Measurements from ENCODE around the gene RBM14. TPM values are rescaled to one million over a fixed set of nuclear protein-coding genes. Genes with fewer than 3 reads are reported as not detected.

Gene RBM14
- polyA plus RNA-seq, 1 donor (not counting 4 experiments of a cell fraction or from before 2014, with no cell fraction given) = 16.6 TPM

GRCh38 chr11:66663741-66664296 is 47.4 kb downstream of the RBM14 start:
- H3K79me2 ChIP-seq (ENCODE audit: control insufficient read depth, insufficient read depth, low read length) = peaks cover 7% of the 10 kb centered on the region
- H3K9ac ChIP-seq (ENCODE audit: control insufficient read depth, extremely low read depth, insufficient read depth, low read length) = no peak overlapping the region
- no peaks in the 10 kb centered on the region for H3K4me1 ChIP-seq (ENCODE audit: control insufficient read depth, extremely low read depth, insufficient read depth, low read length)
- DNase-seq (ENCODE audit: low read depth, low spot score) (no peak), FAIRE-seq (no peak)
- no peaks in the 10 kb centered on the region for H3K9me3 ChIP-seq (ENCODE audit: control insufficient read depth, low read depth, low read length)
- no peak overlapping the region for H3K4me2 ChIP-seq (ENCODE audit: control insufficient read depth, extremely low read depth, insufficient read depth, low read depth, low read length)
- dilution Hi-C loops (cut with MboI; ENCODE audit: extremely low pct_ligation_motif_present, low sequenced_read_pairs) = no loop called here
- peaks cover 2% of the 10 kb centered on the region for H3K9me1 ChIP-seq (ENCODE audit: control insufficient read depth, extremely low read depth, insufficient read depth, low read length)
- no peak overlapping the region for H2AFZ ChIP-seq (ENCODE audit: control insufficient read depth, low read length)
- no peak overlapping the region for H3K4me3 ChIP-seq (ENCODE audit: control insufficient read depth in 2 of 3, extremely low read depth in 1 of 3, insufficient read depth in 2 of 3, low read depth in 1 of 3, low read length in 3 of 3)
- H3K27me3 ChIP-seq (ENCODE audit: control insufficient read depth, extremely low read depth, insufficient read depth, low read length) = no peaks in the 10 kb centered on the region
- no peak for TF ChIP-seq CTCF (optimal IDR thresholded peaks at IDR 0.05 in 1 of 3, IDR thresholded peaks at IDR 0.05 in 1 of 3, conservative IDR thresholded peaks at IDR 0.05 in 1 of 3; ENCODE audit: extremely low read depth in 1 of 3, insufficient read depth in 2 of 3, low read length in 3 of 3)
- TF ChIP-seq EZH2 (IDR thresholded peaks at IDR 0.05; ENCODE audit: low read length) = no peak
- peaks cover 10 to 20% of the 10 kb centered on the region in 2 experiments for H3K36me3 ChIP-seq (ENCODE audit: control insufficient read depth in 2 of 2, extremely low read depth in 1 of 2, insufficient read depth in 2 of 2, low read length in 2 of 2)
- H4K20me1 ChIP-seq (ENCODE audit: control insufficient read depth, extremely low read depth, insufficient read depth, low read length) = peaks cover 3% of the 10 kb centered on the region
- H3K27ac ChIP-seq (ENCODE audit: control insufficient read depth, insufficient read depth, low read length) = no peak overlapping the region

- no peak overlapping the region for H3K27ac ChIP-seq (ENCODE audit: control insufficient read depth, insufficient read depth, low read length)
- peaks cover 3% of the 10 kb centered on the region for H4K20me1 ChIP-seq (ENCODE audit: control insufficient read depth, extremely low read depth, insufficient read depth, low read length)
- DNase-seq (ENCODE audit: low read depth, low spot score) = no peak
- H3K4me3 ChIP-seq (ENCODE audit: control insufficient read depth in 2 of 3, extremely low read depth in 1 of 3, insufficient read depth in 2 of 3, low read depth in 1 of 3, low read length in 3 of 3) = no peak overlapping the region
- peaks cover 6% of the 10 kb centered on the region for H3K79me2 ChIP-seq (ENCODE audit: control insufficient read depth, insufficient read depth, low read length)
- H3K9me3 ChIP-seq (ENCODE audit: control insufficient read depth, low read depth, low read length) = no peaks in the 10 kb centered on the region
- no peak overlapping the region for H3K9ac ChIP-seq (ENCODE audit: control insufficient read depth, extremely low read depth, insufficient read depth, low read length)
- peaks cover 9 to 19% of the 10 kb centered on the region in 2 experiments for H3K36me3 ChIP-seq (ENCODE audit: control insufficient read depth in 2 of 2, extremely low read depth in 1 of 2, insufficient read depth in 2 of 2, low read length in 2 of 2)
- H3K9me1 ChIP-seq (ENCODE audit: control insufficient read depth, extremely low read depth, insufficient read depth, low read length) = no peaks in the 10 kb centered on the region
- H3K4me2 ChIP-seq (ENCODE audit: control insufficient read depth, extremely low read depth, insufficient read depth, low read depth, low read length) = no peak overlapping the region
- H2AFZ ChIP-seq (ENCODE audit: control insufficient read depth, low read length) = no peak overlapping the region
- TF ChIP-seq CTCF (optimal IDR thresholded peaks at IDR 0.05 in 1 of 3, IDR thresholded peaks at IDR 0.05 in 1 of 3, conservative IDR thresholded peaks at IDR 0.05 in 1 of 3; ENCODE audit: extremely low read depth in 1 of 3, insufficient read depth in 2 of 3, low read length in 3 of 3) (no peak), EZH2 (IDR thresholded peaks at IDR 0.05; ENCODE audit: low read length) (no peak)
- no peak for FAIRE-seq
- dilution Hi-C loops (cut with MboI; ENCODE audit: extremely low pct_ligation_motif_present, low sequenced_read_pairs) = no loop called here
- H3K27me3 ChIP-seq (ENCODE audit: control insufficient read depth, extremely low read depth, insufficient read depth, low read length) = no peaks in the 10 kb centered on the region
- no peaks in the 10 kb centered on the region for H3K4me1 ChIP-seq (ENCODE audit: control insufficient read depth, extremely low read depth, insufficient read depth, low read length)
Observed at GRCh38 chr11:66665369-66665768, 48.9 kb downstream of the RBM14 start.

All from keratinocyte (primary cell).